ENCODE data around the gene WRNIP1. TPM values are rescaled to one million over a fixed set of nuclear protein-coding genes. Genes with fewer than 3 reads are reported as not detected.

The WRNIP1 gene
- total RNA-seq, 2 experiments from 2014 or later = 45.4 to 46.7 TPM

GRCh38 chr6:2790588-2791449 lies 25.6 kb downstream of the WRNIP1 start:
- Mint-ChIP-seq H3K4me3 (peak overlapping the region; percentile 46), H3K9me3 (no peaks in the 10 kb centered on the region)
- POLR2A ChIA-PET = interaction anchor here (0.6 to 4.6 kb wide), 12 partner anchors 25 to 263 kb away, joined by 3 to 29 read pairs (median 6); partner anchors contain the start of genes SERPINB1 and WRNIP1

GRCh38 chr6:2791450-2791974 lies 26.3 kb downstream of the WRNIP1 start:
- Mint-ChIP-seq H3K27me3 (no peaks in the 10 kb centered on the region), H3K4me1 (peaks cover 25% of the 10 kb centered on the region), H3K4me3 (peak overlapping the region; percentile 46), H3K36me3 (peaks cover 10% of the 10 kb centered on the region), H3K27ac (peak overlapping the region; percentile 80), H3K9me3 (no peaks in the 10 kb centered on the region)
- POLR2A ChIA-PET = interaction anchor here (0.5 to 4.6 kb wide), 14 partner anchors 26 to 262 kb away, joined by 3 to 29 read pairs (median 4); partner anchors contain the start of genes SERPINB1, SERPINB9 and WRNIP1
- DNase-seq (no peak), ATAC-seq (ENCODE audit: low read depth) (no peak)

More at GRCh38 chr6:2790588-2791449, 25.6 kb downstream of the WRNIP1 start:
- Mint-ChIP-seq H3K27me3 (no peaks in the 10 kb centered on the region), H3K36me3 (peaks cover 16% of the 10 kb centered on the region), H3K27ac (peak overlapping the region; percentile 80), H3K4me1 (peaks cover 25% of the 10 kb centered on the region)
- DNase-seq (no peak), ATAC-seq (ENCODE audit: low read depth) (peak; percentile 75)

- H3K27ac Mint-ChIP-seq = peak overlapping the region; percentile 68
- no peak for DNase-seq
- no peaks in the 10 kb centered on the region for H3K9me3 Mint-ChIP-seq
- ATAC-seq (ENCODE audit: low read depth) = no peak
- peaks cover 30% of the 10 kb centered on the region for H3K4me1 Mint-ChIP-seq
- POLR2A ChIA-PET = interaction anchor here (1.2 to 4.6 kb wide), 5 partner anchors 48 to 198 kb away, joined by 3 to 29 read pairs (median 6); partner anchors contain the start of gene SERPINB1
- H3K36me3 Mint-ChIP-seq = peaks cover 5% of the 10 kb centered on the region
- H3K4me3 Mint-ChIP-seq = no peak overlapping the region
- H3K27me3 Mint-ChIP-seq = no peaks in the 10 kb centered on the region
Observed at GRCh38 chr6:2792330-2793110, 27.3 kb downstream of the WRNIP1 start.

GRCh38 chr6:2793534-2794151 lies 28.4 kb downstream of the WRNIP1 start:
- ATAC-seq (ENCODE audit: low read depth) = peak; percentile 67
- Mint-ChIP-seq H3K4me3 (peak overlapping the region; percentile 75), H3K9me3 (no peaks in the 10 kb centered on the region), H3K27ac (peak overlapping the region; percentile 93), H3K27me3 (no peaks in the 10 kb centered on the region), H3K36me3 (no peaks in the 10 kb centered on the region), H3K4me1 (peaks cover 36% of the 10 kb centered on the region)
- POLR2A ChIA-PET = interaction anchor here (1.2 to 4.6 kb wide), 4 partner anchors 47 to 196 kb away, joined by 4 to 29 read pairs (median 6); partner anchors contain the start of gene SERPINB1
- no peak for DNase-seq

- ATAC-seq (ENCODE audit: low read depth) (no peak), DNase-seq (no peak)
- H3K36me3 Mint-ChIP-seq = no peaks in the 10 kb centered on the region
- H3K4me1 Mint-ChIP-seq = peaks cover 36% of the 10 kb centered on the region
- H3K27ac Mint-ChIP-seq = peak overlapping the region; percentile 32
- POLR2A ChIA-PET = interaction anchor here (1.2 to 4.6 kb wide), 4 partner anchors 47 to 195 kb away, joined by 4 to 29 read pairs (median 6); partner anchors contain the start of gene SERPINB1
- H3K9me3 Mint-ChIP-seq = no peaks in the 10 kb centered on the region
- no peak overlapping the region for H3K4me3 Mint-ChIP-seq
- no peaks in the 10 kb centered on the region for H3K27me3 Mint-ChIP-seq
Observed at GRCh38 chr6:2794171-2794730, 29.1 kb downstream of the WRNIP1 start.

- Mint-ChIP-seq H3K4me1 (peaks cover 44% of the 10 kb centered on the region), H3K9me3 (no peaks in the 10 kb centered on the region), H3K27me3 (no peaks in the 10 kb centered on the region), H3K4me3 (no peak overlapping the region), H3K27ac (no peak overlapping the region), H3K36me3 (no peaks in the 10 kb centered on the region)
- POLR2A ChIA-PET = interaction anchor here (1.1 kb wide), 1 partner anchor 194 kb away, joined by 3 read pairs; no protein-coding TSS in a partner anchor
- no peak for ATAC-seq (ENCODE audit: low read depth)
- DNase-seq = no peak
Observed at GRCh38 chr6:2795162-2795561, 30.0 kb downstream of the WRNIP1 start.

- Mint-ChIP-seq H3K36me3 (no peaks in the 10 kb centered on the region), H3K4me3 (no peak overlapping the region), H3K27me3 (no peaks in the 10 kb centered on the region), H3K27ac (no peak overlapping the region), H3K4me1 (peaks cover 46% of the 10 kb centered on the region), H3K9me3 (no peaks in the 10 kb centered on the region)
- ATAC-seq (ENCODE audit: low read depth) (no peak), DNase-seq (no peak)
- POLR2A ChIA-PET = interaction anchor here (1.1 kb wide), 1 partner anchor 193 kb away, joined by 3 read pairs; no protein-coding TSS in a partner anchor
Observed at GRCh38 chr6:2795956-2796355, 30.8 kb downstream of the WRNIP1 start.

GRCh38 chr6:2796861-2797260 lies 31.7 kb downstream of the WRNIP1 start:
- Mint-ChIP-seq H3K27me3 (no peaks in the 10 kb centered on the region), H3K36me3 (no peaks in the 10 kb centered on the region), H3K9me3 (no peaks in the 10 kb centered on the region), H3K4me3 (no peak overlapping the region), H3K27ac (no peak overlapping the region), H3K4me1 (peaks cover 42% of the 10 kb centered on the region)
- POLR2A ChIA-PET = no interaction called here
- DNase-seq = no peak
- no peak for ATAC-seq (ENCODE audit: low read depth)

GRCh38 chr6:2797564-2798031 lies 32.4 kb downstream of the WRNIP1 start:
- ATAC-seq (ENCODE audit: low read depth) (no peak), DNase-seq (no peak)
- Mint-ChIP-seq H3K27me3 (no peaks in the 10 kb centered on the region), H3K36me3 (no peaks in the 10 kb centered on the region), H3K4me1 (peaks cover 38% of the 10 kb centered on the region), H3K9me3 (no peaks in the 10 kb centered on the region), H3K4me3 (no peak overlapping the region), H3K27ac (peak overlapping the region; percentile 51)
- POLR2A ChIA-PET = interaction anchor here (0.6 kb wide), 1 partner anchor 262 kb away, joined by 3 read pairs; no protein-coding TSS in a partner anchor

GRCh38 chr6:2798586-2799134 lies 33.5 kb downstream of the WRNIP1 start:
- Mint-ChIP-seq H3K27ac (no peak overlapping the region), H3K36me3 (no peaks in the 10 kb centered on the region), H3K9me3 (no peaks in the 10 kb centered on the region), H3K4me3 (no peak overlapping the region), H3K4me1 (peaks cover 28% of the 10 kb centered on the region), H3K27me3 (no peaks in the 10 kb centered on the region)
- DNase-seq (no peak), ATAC-seq (ENCODE audit: low read depth) (no peak)
- POLR2A ChIA-PET = interaction anchor here (0.9 kb wide), 1 partner anchor 142 kb away, joined by 3 read pairs; no protein-coding TSS in a partner anchor

- H3K4me3 Mint-ChIP-seq = no peak overlapping the region
- no peak for DNase-seq
- H3K9me3 Mint-ChIP-seq = no peaks in the 10 kb centered on the region
- H3K27ac Mint-ChIP-seq = no peak overlapping the region
- peaks cover 21% of the 10 kb centered on the region for H3K4me1 Mint-ChIP-seq
- no peaks in the 10 kb centered on the region for H3K27me3 Mint-ChIP-seq
- POLR2A ChIA-PET = no interaction called here
- no peak for ATAC-seq (ENCODE audit: low read depth)
- no peaks in the 10 kb centered on the region for H3K36me3 Mint-ChIP-seq
Observed at GRCh38 chr6:2799936-2800527, 34.8 kb downstream of the WRNIP1 start.
